Liver (tissue), 3 donors: ENCODE data around the gene SCN8A.

Experiments used
- ATF3 ChIP-seq: IDR thresholded peaks from 2 replicates; pipeline ENCODE4 v1.6.1; 2016; ENCODE audit warnings: antibody characterized with exemption
- CTCF ChIP-seq: fragments of 150-350 bp; IDR thresholded peaks from 2 replicates; pipeline ENCODE4 v1.5.1; 2017; ENCODE audit warnings: improper control_type of control experiment, low read depth, low read length; ENCODE audit not compliant: missing input control
- EGR1 ChIP-seq, 2 donors: IDR thresholded peaks; 2 replicates each; pipeline ENCODE4 v1.6.1; 2016 to 2018; ENCODE audit warnings: antibody characterized with exemption in 2 of 2, low read depth in 2 of 2
- GABPA ChIP-seq, 2 donors: IDR thresholded peaks in 1 of 2; conservative IDR thresholded peaks in 1 of 2; 2 replicates each; pipeline ENCODE4 v1.6.1; 2016; ENCODE audit warnings: antibody characterized with exemption in 2 of 2, mild to moderate bottlenecking in 1 of 2, moderate library complexity in 1 of 2
- JUND ChIP-seq, 2 donors: IDR thresholded peaks; 2 replicates each; pipeline ENCODE4 v1.6.1; 2016; ENCODE audit warnings: antibody characterized with exemption in 2 of 2
- MAX ChIP-seq: IDR thresholded peaks from 2 replicates; pipeline ENCODE4 v1.6.1; 2016; ENCODE audit warnings: antibody characterized with exemption
- RAD21 ChIP-seq, 2 donors: IDR thresholded peaks; 2 replicates each; pipeline ENCODE4 v1.6.1; 2016; ENCODE audit warnings: antibody characterized with exemption in 2 of 2, mild to moderate bottlenecking in 2 of 2
- REST ChIP-seq: IDR thresholded peaks from 2 replicates; pipeline ENCODE4 v1.6.1; 2016; ENCODE audit warnings: antibody characterized with exemption, mild to moderate bottlenecking
- RXRA ChIP-seq, 2 donors: IDR thresholded peaks; 2 replicates each; pipeline ENCODE4 v1.6.1; 2017 to 2018; ENCODE audit warnings: antibody characterized with exemption in 2 of 2, mild to moderate bottlenecking in 1 of 2
- SP1 ChIP-seq: IDR thresholded peaks from 2 replicates; pipeline ENCODE4 v1.6.1; 2018; ENCODE audit warnings: antibody characterized with exemption, mild to moderate bottlenecking
- TAF1 ChIP-seq: conservative IDR thresholded peaks from 2 replicates; pipeline ENCODE4 v1.6.1; 2016; ENCODE audit warnings: antibody characterized with exemption, mild to moderate bottlenecking
- YY1 ChIP-seq: IDR thresholded peaks from 2 replicates; pipeline ENCODE4 v1.6.1; 2016; ENCODE audit warnings: antibody characterized with exemption, mild to moderate bottlenecking
- ZBTB33 ChIP-seq: IDR thresholded peaks from 2 replicates; pipeline ENCODE4 v1.6.1; 2016; ENCODE audit warnings: antibody characterized with exemption
- donor health status: healthy.
- donor health status: healthy.

- TF ChIP-seq CTCF = no peak
- TF ChIP-seq JUND (IDR thresholded peaks at IDR 0.05) = no peak
- TF ChIP-seq RXRA (IDR thresholded peaks at IDR 0.05) = no peak
- no peak for TF ChIP-seq SP1
- no peak for TF ChIP-seq MAX
- no peak for TF ChIP-seq YY1
- TF ChIP-seq GABPA (IDR thresholded peaks at IDR 0.05 in 1 of 2, conservative IDR thresholded peaks at IDR 0.05 in 1 of 2) = no peak
- TF ChIP-seq EGR1 (IDR thresholded peaks at IDR 0.05; ENCODE audit: low read depth in 2 of 2) = no peak
- TF ChIP-seq TAF1 = no peak
- TF ChIP-seq REST = no peak
- no peak for TF ChIP-seq RAD21 (IDR thresholded peaks at IDR 0.05)
- no peak for TF ChIP-seq ZBTB33
- no peak for TF ChIP-seq ATF3
These were observed 256.0 kb downstream of the SCN8A start for GRCh38 chr12:51846911-51847642.
